Glutamatergic neuron (in vitro differentiated cells): ENCODE data around the gene LARP4. TPM values are rescaled to one million over a fixed set of nuclear protein-coding genes. Genes with fewer than 3 reads are reported as not detected.
"Not testable (repeated sequence)": the region's sequence is repeated elsewhere in the genome, so short reads cannot be mapped to it uniquely, and the experiment has no call there.

Source experiments
- DNase-seq: peaks from one replicate; pipeline ENCODE4 v3.0.0; 2022
- H3K27ac Mint-ChIP-seq: one replicate; pipeline ENCODE4 v1.8.0; 2020; ENCODE audit warnings: mild to moderate bottlenecking, mixed read lengths, inconsistent platforms; ENCODE audit not compliant: unreplicated experiment
- H3K27me3 Mint-ChIP-seq: one replicate; pipeline ENCODE4 v1.8.0; 2020; ENCODE audit warnings: mild to moderate bottlenecking, moderate library complexity, mixed read lengths, inconsistent platforms; ENCODE audit not compliant: unreplicated experiment
- H3K36me3 Mint-ChIP-seq: one replicate; pipeline ENCODE4 v1.8.0; 2020; ENCODE audit warnings: mild to moderate bottlenecking, mixed read lengths, inconsistent platforms; ENCODE audit not compliant: unreplicated experiment
- H3K4me1 Mint-ChIP-seq: one replicate; pipeline ENCODE4 v1.8.0; 2020; ENCODE audit warnings: mild to moderate bottlenecking, low read depth, mixed read lengths, inconsistent platforms; ENCODE audit not compliant: unreplicated experiment
- H3K4me3 Mint-ChIP-seq: one replicate; pipeline ENCODE4 v1.8.0; 2020; ENCODE audit warnings: mild to moderate bottlenecking, mixed read lengths, inconsistent platforms; ENCODE audit not compliant: unreplicated experiment
- H3K9me3 Mint-ChIP-seq: one replicate; pipeline ENCODE4 v1.8.0; 2020; ENCODE audit warnings: mild to moderate bottlenecking, moderate library complexity, mixed read lengths, inconsistent platforms; ENCODE audit not compliant: unreplicated experiment
- total RNA-seq: library from RNA; stranded (reverse); fragmentation: NEBNext Ultra II Directional; extraction: Animal tissue kit (Norgen Biotek cat#: 25700); gene quantifications from one replicate; pipeline ENCODE4 v1.2.1, GENCODE V29; 2021; ENCODE audit not compliant: unreplicated experiment
- TF ChIP-seq, protein P1 (sequence below): fragments of 200-600 bp; sonication (generic); IDR thresholded peaks from one replicate; pipeline ENCODE4 v1.5.0; 2021; ENCODE audit not compliant: partially characterized antibody, unreplicated experiment

LARP4 gene
- total RNA-seq, 1 donor from 2014 or later: 33.8 TPM

DNA sequence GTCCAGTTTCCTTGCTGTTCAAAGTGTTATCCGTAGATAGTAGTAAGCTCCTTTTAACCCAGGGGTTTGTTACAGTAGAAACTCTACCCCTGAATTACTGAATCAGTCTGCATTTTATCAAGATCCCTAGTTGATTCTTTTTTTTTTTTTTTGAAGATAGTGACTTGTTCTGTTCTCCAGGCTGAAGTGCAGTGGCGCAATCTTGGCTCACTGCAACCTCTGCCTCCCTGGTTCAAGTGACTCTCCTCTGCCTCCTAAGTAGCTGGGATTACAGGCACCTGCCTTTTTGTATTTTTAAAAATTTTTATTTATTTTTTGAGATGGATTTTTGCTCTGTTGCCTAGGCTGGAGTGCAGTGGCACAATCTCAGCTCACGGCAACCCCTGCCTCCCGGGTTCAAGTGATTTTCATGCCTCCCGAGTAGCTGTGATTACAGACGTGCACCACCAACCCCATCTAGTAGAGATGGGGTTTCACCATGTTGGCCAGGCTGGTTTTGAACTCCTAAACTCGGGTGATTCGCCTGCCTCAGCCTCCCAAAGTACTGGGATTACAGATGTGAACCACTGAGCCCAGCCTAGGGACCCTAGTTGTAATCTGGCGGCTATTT lies 10.5 kb downstream of the LARP4 start:
- H3K9me3 Mint-ChIP-seq: no peaks in the 10 kb centered on the region
- H3K27ac Mint-ChIP-seq: no peak overlapping the region
- H3K4me1 Mint-ChIP-seq: no peaks in the 10 kb centered on the region
- DNase-seq: no peak
- no peak overlapping the region for H3K4me3 Mint-ChIP-seq
- H3K36me3 Mint-ChIP-seq: no peaks in the 10 kb centered on the region
- TF ChIP-seq, protein P1, sequence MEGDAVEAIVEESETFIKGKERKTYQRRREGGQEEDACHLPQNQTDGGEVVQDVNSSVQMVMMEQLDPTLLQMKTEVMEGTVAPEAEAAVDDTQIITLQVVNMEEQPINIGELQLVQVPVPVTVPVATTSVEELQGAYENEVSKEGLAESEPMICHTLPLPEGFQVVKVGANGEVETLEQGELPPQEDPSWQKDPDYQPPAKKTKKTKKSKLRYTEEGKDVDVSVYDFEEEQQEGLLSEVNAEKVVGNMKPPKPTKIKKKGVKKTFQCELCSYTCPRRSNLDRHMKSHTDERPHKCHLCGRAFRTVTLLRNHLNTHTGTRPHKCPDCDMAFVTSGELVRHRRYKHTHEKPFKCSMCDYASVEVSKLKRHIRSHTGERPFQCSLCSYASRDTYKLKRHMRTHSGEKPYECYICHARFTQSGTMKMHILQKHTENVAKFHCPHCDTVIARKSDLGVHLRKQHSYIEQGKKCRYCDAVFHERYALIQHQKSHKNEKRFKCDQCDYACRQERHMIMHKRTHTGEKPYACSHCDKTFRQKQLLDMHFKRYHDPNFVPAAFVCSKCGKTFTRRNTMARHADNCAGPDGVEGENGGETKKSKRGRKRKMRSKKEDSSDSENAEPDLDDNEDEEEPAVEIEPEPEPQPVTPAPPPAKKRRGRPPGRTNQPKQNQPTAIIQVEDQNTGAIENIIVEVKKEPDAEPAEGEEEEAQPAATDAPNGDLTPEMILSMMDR: no peak
- H3K27me3 Mint-ChIP-seq: no peaks in the 10 kb centered on the region

DNA sequence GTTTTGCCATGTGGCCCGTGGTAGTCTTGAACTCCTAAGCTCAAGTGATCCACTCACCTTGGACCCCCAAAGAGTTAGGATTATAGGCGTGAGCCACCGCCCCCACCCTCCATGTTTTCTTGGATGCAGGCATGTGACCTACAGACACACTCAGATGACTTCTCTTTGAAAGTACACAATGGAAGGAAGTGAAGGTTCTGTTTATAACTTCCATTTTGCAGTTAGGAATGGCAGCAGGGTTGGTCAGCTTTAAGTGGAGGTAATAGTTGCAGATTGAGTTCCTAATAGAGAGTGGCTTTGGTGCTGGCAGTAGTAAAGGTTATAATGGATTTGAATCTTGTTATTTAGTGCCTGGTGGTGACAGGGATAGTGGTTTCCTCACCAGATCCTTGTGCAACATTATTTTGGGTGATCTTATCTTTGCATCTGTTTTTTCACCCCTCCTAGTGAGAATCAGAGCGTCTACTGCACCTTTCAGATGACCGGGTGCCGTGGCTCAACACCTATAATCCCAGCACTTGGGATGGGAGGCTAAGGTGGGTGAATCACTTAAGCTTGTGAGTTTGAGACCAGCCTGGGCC lies 15.3 kb downstream of the LARP4 start:
- no peak for DNase-seq
- H3K9me3 Mint-ChIP-seq: no peaks in the 10 kb centered on the region
- no peaks in the 10 kb centered on the region for H3K27me3 Mint-ChIP-seq
- H3K36me3 Mint-ChIP-seq: no peaks in the 10 kb centered on the region
- TF ChIP-seq, protein P1: no peak
- H3K4me1 Mint-ChIP-seq: no peaks in the 10 kb centered on the region
- H3K4me3 Mint-ChIP-seq: no peak overlapping the region
- H3K27ac Mint-ChIP-seq: no peak overlapping the region

DNA sequence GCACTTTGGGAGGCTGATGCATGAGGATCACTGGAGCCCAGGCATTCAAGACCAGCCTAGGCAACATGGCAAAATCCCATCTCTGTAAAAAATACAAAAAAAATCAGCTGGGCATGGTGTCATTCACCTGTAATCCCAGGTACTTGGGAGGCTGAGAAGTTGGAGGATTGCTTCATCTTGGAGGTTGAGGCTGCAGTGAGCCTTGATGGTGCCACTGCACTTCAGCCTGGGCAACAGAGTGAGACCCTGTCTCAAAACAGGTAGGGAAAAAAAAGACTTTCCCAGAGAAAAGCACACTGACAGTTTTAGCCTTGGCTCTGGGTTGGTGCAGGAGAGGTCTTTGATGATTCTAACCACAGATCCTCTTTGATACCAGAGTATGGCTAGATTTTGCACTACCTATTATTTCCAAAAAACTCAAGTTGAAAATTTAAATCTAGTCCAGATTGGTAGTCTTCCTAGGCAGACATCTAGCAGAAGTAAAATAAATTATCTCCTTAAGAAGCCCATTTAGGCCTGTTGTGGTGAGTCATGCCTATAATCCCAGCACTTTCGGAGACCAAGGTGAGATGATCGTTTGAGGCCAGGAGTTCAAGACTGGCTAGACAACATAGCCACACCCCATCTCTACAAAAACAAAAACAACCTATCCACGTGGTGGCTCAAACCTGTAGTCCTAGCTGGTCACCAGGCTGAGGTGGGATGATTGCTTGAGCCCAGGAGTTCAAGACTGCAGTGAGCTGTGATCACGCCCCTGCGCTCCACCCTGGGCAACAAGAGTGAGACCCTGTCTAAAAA lies 18.6 kb downstream of the LARP4 start:
- Mint-ChIP-seq H3K4me1 (no peaks in the 10 kb centered on the region), H3K36me3 (no peaks in the 10 kb centered on the region), H3K27ac (no peak overlapping the region), H3K27me3 (no peaks in the 10 kb centered on the region), H3K4me3 (no peak overlapping the region), H3K9me3 (no peaks in the 10 kb centered on the region)
- TF ChIP-seq, protein P1: no peak
- DNase-seq: no peak

DNA sequence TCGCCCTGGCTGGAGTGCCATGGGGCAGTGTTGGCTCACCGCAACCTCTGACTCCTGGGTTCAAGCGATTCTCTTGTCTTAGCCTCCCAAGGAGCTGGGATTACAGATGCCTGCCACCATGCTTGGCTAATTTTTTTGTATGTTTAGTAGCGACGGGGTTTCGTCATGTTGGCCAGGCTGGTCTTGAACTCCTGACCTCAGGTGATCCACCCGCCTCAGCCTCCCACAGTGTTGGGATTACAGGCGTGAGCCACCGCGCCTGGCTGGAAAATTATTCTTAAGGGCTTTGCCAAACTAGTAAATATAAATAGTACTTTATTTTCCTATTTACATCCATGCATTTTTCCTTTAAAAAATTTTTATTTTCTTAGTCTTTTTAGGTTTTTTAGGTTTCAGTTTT lies 22.2 kb downstream of the LARP4 start:
- not testable (repeated sequence) for DNase-seq, H3K4me3 Mint-ChIP-seq, H3K27me3 Mint-ChIP-seq, H3K27ac Mint-ChIP-seq, H3K4me1 Mint-ChIP-seq, H3K36me3 Mint-ChIP-seq, H3K9me3 Mint-ChIP-seq

DNA sequence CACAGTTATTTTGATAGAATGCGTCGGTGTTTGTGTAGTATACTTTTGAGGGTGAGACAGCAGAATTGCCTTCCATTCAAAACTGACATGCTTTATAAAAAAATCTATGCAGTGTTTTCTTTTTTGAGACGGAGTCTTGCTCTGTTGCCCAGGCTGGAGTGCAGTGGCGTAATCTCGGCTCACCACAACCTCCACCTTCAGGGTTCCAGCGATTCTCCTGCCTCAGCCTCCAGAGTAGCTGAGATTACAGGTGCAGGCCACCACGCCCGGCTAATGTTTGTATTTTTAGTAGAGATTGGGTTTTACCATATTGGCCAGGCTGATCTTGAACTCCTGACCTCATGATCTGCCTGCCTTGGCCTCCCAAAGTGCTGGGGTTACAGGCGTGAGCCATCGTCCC lies 22.7 kb downstream of the LARP4 start:
- H3K4me1 Mint-ChIP-seq, DNase-seq, H3K9me3 Mint-ChIP-seq, H3K27me3 Mint-ChIP-seq, H3K4me3 Mint-ChIP-seq, H3K27ac Mint-ChIP-seq, H3K36me3 Mint-ChIP-seq: not testable (repeated sequence)
